NCI-H146 (cell line): ENCODE results near the gene PPP1R7.
A peak's percentile ranks its signal among the peaks of the same experiment; 100 is the strongest.

Experiments used
- DNase-seq: peaks from one replicate; lab custom pipeline; 2025; lab: John Stamatoyannopoulos, UW

The PPP1R7 gene

DNA sequence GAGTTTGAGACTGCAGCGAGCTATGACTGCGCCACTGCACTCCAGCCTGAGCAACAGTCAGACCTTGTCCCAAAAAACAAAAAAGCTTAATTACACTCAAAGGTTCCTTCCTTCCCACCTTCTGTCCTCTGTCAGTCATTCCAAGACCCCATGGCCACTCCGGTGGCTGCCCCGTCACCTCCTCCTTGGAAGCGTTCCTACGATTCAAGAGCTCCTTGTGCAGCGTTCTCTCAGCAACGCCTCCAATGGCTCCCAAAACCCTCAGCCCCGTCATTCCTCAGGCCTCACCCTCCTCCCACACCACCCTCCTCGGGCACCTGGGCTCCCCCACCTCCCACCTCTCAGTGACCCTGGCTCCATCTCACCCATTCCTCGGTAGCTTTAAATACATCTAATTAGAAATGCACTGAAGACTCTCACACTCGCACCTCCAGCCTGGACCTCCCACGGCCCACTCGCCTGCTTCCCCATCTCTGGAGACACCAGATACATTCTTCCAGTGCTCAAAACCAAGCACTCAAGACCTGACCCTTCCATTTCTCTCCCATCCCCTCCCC is 9.0 kb upstream of the PPP1R7 start:
- no peak for DNase-seq

DNA sequence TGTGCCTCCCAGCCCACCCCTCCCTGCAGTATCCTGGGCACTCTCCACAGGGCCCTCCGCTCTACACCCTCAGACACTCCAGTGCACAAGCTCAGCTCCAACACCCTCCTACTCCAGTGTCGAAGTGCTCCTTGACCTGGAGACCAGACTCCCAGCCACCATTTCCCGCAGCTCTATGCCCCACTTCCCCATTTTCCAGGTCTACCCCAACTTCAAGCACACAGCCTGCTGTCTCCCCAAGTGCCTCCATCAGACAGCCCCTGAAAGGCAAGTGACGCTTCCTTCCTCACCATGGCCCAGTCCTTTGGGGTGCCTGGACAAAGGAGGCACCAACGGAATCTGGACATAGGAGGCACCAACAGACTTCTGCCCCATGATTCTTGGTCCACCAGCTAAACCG is 8.2 kb upstream of the PPP1R7 start:
- DNase-seq = no peak

DNA sequence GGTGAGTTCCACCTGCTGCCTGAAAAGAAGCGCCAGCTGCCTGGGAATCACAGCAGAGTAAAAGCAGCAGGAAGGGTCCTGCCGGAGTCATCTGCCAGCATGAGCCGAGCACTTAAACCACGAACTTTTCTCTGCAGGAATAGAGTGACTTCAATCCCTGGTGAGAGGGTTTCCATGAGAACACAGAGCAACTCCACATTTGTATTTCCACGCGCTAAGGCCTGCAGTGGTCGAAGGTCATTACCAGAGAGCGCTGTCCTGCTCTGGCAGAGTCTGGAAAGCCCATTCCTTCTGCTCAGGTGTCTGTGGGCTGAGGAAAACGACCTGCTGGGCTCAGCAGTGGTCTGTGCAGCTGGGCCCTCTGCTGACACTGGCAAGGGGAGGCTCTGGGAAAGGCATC is 7.7 kb upstream of the PPP1R7 start:
- no peak for DNase-seq

DNA sequence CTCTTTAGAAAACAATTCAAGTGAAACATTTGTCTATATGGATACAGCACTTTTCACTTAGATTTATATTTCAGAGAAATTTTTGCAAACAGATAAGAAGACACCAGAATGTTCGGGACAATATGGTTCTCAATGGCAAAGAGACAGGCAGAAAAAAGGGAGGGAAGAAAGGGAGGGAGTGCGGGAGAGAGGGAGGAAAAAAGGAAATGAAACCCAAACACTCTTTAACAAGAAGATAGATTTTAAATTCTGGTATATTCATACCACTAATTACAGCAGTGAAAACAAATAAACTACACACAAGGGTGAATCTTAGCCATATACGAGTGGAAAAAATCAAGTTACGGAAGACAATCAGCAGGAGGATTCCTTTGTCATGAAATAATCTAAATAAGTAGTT is 4.0 kb upstream of the PPP1R7 start:
- DNase-seq = no peak

DNA sequence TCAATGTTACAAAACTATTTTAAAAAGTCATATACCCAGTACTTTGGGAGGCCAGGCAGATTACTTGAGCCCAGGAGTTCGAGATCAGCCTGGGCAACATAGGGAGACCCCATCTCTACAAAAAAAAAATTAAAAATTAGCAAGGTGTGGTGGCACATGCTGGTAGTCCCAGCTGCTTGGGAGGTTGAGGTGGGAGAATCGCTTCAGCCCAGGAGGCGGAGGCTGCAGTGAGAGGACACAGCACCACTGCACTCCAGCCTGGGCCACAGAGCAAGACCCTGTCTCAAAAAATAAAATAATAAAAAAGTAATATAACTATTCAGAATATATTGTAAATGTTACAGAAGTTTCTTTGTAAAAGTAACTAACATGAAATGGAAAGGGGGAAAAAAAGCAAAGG is 2.9 kb upstream of the PPP1R7 start:
- DNase-seq = no peak

DNA sequence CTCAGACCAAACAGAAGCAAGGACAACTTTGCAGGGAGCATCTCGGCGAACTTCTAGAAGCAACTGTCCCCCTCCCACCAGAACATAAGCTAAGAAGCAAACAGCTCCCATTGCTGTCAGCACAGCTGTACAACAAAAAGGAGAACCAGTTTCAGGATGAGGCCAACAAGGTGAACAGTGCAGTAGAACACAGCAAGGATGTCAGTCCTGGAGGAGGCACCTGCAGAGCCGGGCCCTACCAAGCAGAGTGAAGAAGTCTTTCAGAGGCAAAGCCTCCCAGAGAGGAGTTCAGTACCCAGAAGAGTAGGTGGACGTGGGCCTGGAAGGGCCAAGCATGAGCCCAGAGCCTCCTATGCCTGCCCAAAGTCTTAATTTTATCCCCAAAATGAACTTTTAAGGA is 2.0 kb upstream of the PPP1R7 start:
- DNase-seq = no peak

DNA sequence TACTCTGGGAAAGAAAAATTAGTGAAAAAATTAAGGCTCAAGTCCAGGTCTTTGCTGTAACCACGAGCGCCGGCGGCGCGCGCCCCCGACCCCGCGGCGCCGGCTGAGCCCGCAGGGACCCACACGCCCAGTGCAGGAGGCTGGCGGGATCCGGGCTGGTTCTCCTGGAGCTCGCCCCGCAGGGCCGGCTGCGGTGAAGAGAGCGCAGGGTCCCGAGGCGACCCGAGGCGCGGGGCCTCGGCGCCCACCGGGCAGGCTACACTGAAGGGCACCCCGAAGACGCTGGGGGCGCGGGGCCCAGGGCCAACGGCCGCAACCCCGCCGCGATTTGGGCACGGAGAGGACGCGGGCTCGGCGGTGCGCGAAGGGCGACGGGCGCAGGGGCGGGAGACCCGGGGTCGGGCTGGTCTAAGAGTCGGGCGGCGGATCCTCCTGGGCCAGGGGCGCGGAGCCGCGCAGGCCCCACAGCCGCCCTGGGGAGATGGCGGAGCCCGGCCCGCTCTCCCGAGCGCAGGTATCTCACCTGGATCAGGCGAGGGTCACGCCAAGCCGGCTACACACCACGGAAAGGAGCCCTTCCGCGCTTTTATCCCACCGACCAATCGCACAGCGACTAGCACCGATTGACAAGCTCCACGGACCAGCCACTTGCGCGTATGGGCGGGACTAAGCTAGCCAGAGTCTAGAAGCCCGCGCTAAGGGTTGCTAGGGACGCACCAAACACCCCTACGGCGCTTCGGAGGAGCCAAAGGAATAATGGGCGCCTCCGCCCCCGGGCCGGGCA is 1.2 kb upstream of the PPP1R7 start, which contains the start of gene PASK:
PASK (minus strand) TSS at position 582 of the 784 bp plus-strand sequence. CDS start 6,440 bp downstream, outside the sequence.
- DNase-seq = peak; percentile 97

DNA sequence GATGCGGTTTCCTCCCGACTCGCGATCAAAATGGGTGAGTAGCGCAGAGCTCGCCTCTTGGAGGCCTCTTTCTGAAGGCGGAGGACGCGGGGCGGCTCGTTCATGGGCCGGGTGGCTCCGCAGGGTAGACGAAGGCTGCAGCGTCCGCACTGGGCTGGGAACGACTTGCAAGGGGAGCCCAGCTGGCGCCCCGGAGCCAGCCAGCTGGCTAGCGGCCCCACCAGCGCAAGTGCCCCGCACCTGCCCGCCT is 667 bp upstream of the PPP1R7 start:
- DNase-seq = no peak

DNA sequence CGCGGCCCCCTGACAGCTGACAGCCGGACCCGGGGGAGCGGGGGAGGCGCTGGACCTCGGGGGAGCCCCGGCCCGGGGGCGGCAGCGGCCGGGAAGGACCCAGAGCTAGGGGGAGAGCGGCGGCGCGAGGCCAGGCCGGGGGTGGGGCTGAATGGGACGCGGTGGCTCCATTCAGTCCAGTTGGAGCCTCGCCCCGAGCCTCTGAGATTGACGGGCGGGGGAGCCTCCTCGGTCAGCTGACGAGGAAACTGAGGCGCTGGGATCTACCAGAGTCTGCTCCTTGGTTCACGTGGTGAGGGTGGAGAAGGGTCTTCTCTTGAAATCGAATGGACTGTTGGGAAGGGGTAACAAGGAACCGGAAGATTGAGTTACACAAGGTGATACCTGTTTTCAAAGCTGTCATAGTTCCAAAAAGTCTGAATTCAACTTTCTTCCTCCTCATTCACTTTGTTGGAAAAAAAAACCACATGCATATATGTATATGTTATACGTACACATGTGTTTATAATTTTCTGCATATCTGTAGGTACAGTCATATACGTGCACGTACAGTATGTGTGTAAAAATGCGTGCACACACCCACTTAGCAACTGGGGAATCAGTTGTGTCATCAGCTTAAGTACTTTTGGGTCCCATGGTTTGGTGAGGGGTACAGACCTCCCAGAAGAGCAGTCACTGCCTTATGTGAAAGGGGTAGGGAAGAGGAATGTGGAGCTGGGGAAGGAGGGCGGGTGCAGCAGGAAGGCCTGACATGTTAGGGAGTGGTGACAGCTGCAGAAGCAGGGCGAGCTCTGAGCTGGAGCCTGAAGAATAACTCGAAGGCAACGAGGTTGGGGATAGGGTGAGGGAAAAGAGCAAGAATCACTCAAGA is 628 bp downstream of the PPP1R7 start:
- DNase-seq = no peak

DNA sequence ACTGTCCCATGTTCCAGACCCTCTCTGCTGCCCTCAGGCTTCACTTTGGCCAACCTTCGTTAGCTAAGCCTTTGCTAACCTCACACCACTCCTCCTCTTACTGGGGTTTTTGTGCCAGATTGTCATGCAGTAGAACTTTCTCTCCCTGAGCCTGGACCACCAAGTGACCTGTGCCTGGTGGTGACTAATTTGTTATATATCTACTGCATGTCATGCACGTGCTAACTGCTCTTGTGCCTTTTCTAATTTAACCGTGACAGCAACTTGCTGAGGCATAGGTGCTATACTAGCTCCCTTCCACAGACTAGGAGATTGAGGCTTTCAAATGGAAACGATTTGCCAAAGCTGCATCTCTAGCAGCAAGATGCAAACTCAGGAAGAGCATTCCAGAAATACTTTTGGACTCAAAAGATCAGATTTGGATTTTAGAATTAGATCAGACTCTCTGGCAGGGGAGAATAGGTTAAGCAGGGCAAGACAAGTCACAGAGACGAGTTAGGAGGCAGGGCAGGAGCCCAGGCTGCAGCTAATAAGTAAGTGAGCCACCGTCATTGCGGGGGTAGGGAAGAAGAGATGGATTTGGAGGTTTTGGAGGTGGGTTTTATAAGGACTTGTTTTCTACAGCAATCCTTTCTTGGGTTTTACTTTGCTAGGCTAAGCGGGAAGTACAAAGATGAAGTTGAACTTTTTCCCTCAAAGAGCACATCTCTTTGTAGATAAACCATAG is 1.8 kb downstream of the PPP1R7 start:
- no peak for DNase-seq

DNA sequence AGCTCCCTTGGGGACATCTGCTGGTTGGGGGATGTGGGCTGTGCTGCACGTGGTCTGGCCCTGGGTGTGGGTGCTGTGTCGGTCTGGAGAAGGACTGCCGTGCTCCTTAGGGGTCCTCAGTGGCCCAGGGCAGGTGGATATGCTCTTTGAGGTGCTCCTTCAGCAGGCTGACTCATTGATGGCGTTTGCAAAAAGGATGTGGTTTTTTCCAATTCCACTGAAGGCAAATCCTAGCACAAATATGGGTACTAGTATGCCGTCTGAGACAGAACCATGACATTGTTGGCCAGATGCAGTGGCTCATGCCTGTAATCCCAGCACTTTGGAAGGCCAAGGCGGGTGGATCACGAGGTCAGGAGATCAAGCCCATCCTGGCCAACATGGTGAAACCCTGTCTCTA is 3.3 kb downstream of the PPP1R7 start:
- DNase-seq = no peak

DNA sequence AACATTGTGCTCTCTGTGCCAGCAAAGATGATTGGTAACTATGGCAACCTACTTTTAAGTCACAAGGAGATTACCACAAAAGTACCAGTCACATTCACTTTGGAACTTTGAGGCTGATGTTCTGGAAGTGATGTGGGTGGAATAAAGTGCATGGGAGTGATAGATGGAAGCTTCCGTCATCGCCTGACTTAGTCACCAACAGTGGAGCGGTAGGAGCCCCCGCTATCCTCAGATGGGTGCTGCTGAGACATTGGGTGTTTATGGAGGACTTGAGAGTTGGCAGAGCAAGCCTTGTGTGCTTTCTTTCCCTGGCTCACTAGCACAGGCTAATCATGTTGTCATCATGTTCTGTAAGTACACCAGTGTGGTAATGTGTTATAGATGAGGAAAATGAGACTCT is 4.6 kb downstream of the PPP1R7 start:
- no peak for DNase-seq

DNA sequence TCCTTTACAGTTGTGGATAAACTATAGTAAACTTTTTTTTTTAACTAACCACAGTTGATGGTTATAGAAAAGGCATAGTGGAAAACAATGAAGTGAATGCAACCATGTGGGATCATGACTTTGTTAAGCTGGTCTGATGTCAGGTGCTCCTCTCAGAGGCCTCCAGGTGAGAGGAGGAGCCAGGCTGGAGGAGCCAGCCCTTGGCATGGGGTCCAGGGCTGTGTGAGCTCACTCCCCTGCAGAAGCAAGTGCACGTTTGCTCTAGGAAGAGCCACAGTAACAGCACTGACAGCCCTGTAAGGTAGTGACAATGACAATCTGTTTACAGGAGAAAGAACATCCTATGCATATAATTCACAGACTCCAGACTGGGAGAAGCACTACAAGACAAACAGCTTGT is 5.7 kb downstream of the PPP1R7 start:
- no peak for DNase-seq

DNA sequence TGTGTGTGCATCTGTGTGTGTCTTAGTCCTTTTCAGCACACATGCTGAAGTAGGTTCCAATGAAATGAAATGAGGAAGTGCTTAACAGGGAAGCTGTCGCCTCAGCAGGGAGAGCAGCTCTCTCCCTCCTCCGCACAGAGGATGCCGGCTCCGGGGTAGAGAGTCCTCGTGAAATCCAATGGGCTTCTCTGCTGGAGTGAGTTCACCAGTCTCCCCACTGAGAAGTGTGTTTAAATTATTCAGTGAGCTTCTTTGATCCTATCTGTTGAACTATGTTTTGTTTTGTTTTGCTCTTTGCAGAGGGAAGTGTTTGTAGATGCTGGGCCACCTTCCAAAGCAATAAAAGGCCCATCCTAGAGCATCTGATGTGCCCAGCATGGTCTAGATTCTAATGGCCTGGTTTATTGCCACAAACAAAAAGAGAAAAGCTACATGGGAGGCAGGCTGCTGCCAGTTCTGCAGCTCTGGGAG is 6.7 kb downstream of the PPP1R7 start:
- no peak for DNase-seq

DNA sequence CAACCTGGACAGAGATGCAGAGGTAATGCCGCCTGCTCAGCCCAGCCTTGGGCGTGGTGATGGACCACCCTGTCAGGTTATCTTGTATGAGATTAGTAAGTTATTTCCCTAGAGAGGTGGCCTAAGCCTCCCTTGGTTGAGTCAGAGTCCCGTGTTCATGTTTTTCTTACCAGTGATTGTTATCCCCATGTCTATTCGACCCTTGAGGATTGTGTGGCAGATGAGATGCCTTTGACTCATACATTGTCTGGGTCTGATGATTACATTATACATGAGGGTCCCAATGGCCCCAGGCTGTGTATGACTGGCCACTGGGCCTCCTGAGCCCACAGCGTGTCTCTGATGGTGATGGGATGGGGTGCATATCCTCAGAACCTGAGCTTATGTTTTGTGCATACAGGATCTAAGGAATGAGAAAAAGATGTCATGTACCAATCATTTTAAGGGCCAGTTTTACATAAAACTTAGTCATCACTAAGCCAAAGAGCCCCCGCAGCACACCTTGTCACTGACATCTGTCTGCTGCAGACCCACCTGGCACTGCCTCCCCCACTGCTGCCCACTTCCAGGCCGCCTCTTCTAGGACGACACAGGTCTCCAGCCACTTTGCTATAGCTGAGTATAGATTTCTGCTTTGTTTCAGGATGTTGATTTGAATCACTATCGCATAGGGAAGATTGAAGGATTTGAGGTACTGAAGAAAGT is 7.7 kb downstream of the PPP1R7 start:
- no peak for DNase-seq

DNA sequence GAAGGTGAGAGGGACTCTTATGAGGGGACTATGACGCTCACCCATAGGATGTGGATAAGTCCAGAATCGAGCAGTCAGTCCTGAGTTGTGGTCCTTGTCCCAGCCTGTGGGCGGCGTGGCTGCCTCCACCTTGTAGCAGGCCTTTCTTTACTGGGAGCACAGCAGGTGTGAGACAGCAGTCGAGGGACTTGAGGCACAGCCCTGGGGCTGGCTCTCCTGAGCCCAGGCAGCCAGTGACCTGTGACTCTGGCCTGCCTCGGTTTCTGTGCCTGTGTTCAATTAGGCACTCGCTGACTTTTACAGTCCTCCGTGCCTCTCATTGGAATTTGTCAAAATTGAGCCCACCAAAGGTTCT is 8.3 kb downstream of the PPP1R7 start:
- DNase-seq = no peak

DNA sequence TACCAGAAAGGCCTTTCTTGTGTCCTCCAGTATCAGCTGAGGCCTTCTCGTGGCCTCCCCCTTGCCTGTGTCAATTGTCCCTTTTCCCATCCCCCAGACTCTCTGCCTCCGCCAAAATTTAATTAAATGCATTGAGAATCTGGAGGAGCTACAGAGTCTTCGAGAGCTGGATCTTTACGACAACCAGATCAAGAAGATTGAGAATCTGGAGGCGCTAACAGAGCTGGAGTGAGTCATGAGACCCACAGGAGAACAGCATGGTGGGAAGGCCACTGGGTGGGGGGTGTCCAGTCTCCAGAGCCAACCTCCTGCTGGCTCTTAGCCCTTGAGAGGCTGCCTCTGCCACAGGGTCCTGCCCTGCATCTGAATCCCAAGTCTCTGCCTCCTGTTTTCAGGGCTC is 8.8 kb downstream of the PPP1R7 start:
- DNase-seq = no peak

DNA sequence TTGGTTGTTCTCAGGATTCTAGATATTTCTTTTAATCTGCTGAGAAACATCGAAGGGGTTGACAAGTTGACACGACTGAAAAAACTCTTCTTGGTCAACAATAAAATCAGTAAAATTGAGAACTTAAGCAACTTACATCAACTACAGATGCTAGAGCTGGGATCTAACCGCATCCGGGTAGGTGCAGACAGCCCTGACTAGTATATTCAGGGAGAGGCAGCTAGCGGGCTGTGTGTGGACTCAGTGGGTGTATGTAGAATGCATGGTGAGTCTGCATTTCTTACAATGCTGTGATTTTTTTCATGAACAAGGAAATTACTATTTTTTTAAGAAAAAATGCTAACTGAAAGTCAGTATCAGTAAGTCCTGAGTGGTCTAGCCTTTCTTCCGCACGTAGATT is 10.1 kb downstream of the PPP1R7 start:
- no peak for DNase-seq

DNA sequence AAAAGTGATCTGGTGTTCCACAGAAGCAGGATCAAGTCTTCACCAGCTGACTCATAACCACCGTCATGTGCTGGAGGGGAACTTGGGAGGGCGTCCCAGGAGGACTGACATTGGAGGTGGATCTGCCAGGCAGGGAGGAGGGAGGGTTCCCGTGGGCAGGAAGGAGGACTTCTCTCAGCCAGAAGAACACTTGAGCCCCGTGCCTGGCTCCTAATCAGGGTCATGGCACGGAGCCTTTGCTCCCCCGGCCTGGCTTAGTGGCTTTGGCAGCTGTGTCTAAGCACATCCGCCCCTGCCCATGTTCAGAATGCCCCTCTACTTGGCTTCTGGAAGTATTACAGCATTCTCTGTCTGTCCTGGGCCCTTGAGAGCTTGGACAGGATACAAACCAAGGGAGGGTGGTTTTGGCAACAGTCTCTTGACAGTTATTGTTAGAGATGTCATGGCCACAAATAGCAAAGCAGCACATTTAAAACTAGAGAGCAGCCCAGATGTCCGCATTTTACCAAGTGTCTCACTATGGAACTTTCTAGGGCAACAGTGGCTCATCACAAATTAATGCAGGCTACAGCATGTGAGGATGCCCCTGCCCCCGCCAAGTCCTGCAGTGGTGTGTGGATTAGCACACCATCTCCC is 11.5 kb downstream of the PPP1R7 start:
- DNase-seq = no peak

DNA sequence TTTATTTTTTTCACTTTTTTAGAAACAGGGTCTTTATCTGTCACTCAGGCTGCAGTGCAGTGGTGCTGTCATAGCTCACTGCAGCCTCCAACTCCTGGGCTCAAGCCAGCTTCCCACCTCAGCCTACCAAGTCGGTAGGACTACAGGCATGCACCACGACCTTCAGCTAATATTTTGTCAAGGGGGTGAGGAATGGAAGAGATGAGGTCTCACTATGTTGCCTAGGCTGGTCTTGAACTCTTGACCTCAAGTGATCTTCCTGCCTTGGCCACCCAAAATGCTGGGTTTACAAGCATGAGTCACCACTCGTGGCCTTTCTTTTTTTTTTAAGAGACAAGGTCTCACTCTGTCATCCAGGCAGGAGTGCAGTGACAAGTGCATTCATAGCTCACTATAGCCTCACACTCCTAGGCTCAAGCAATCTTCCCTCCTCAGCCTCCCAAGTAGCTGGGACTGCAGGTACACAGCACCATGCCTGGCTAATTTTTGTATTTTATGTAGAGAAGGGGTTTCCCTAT is 13.4 kb downstream of the PPP1R7 start:
- DNase-seq = no peak

DNA sequence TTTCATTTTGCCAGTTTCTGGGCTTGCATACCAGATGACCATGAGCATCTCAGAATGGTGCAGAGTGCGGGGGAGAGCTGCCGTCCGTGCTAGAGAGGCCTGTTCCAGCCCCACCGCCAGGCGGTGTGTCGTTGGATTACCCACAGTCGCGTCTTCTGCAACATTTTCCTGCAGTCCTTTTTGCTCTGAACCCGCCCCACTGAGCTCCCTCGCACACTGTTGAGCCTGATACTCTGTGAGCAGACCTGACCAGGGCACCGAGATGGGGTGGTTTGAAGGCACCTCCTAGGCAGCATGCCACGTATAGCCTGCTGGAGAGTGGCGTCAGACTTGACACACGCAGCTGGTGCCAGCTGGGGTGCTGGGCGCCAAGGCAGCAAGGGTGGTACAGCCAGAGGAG is 18.1 kb downstream of the PPP1R7 start:
- no peak for DNase-seq
